SU-DHL-6 (cell line): Measurements from ENCODE around the gene MTMR3.

Experiments used
- H2AFZ ChIP-seq: fragments of 200-600 bp; sonication (generic); 2 replicates; pipeline ENCODE4 v1.6.1; 2014; ENCODE audit warnings: low read depth, mild to moderate bottlenecking, moderate library complexity, mixed read lengths, antibody characterized with exemption, low read length; ENCODE audit not compliant: severe bottlenecking
- H3F3A ChIP-seq: fragments of 200-600 bp; shearing (Covaris generic); 2 replicates; pipeline ENCODE4 v1.6.0; 2016; ENCODE audit warnings: antibody characterized with exemption, mild to moderate bottlenecking; ENCODE audit not compliant: insufficient read depth
- H3K27ac ChIP-seq: fragments of 200-600 bp; sonication (generic); 2 replicates; pipeline ENCODE4 v1.5.1; 2016; ENCODE audit warnings: low read depth, mild to moderate bottlenecking, low read length, moderate library complexity, mixed read lengths
- H3K27me3 ChIP-seq: fragments of 200-600 bp; sonication (generic), shearing (Covaris generic); 2 replicates; pipeline ENCODE4 v1.6.0; 2014; ENCODE audit warnings: mild to moderate bottlenecking, low read length
- H3K36me3 ChIP-seq: fragments of 200-600 bp; sonication (generic); 2 replicates; pipeline ENCODE4 v1.6.1; 2014; ENCODE audit warnings: mild to moderate bottlenecking, low read length, mixed read lengths
- H3K4me2 ChIP-seq: fragments of 300-600, 200-600 bp; shearing (Covaris generic), sonication (generic); 2 replicates; pipeline ENCODE4 v1.6.0; 2014; ENCODE audit warnings: low read length, low read depth, mild to moderate bottlenecking; ENCODE audit not compliant: poor library complexity, severe bottlenecking
- H3K4me3 ChIP-seq: fragments of 200-600 bp; sonication (generic); 2 replicates; pipeline ENCODE4 v1.5.1; 2014; ENCODE audit warnings: antibody characterized with exemption, low read length, mild to moderate bottlenecking, mixed read lengths; ENCODE audit not compliant: insufficient read depth, poor library complexity, severe bottlenecking
- H3K79me2 ChIP-seq: fragments of 200-600 bp; sonication (generic); 2 replicates; pipeline ENCODE4 v1.6.1; 2014; ENCODE audit warnings: mild to moderate bottlenecking, low read length, moderate library complexity; ENCODE audit not compliant: insufficient read depth
- H3K9ac ChIP-seq: fragments of 200-600 bp; sonication (generic); 2 replicates; pipeline ENCODE4 v1.7.0; 2014; ENCODE audit warnings: mild to moderate bottlenecking, low read length
- H3K9me2 ChIP-seq: fragments of 200-600 bp; sonication (generic); replicated peaks from 2 replicates; pipeline ENCODE4 v1.6.1; 2014; ENCODE audit warnings: low read length; ENCODE audit not compliant: insufficient read depth
- H3K9me3 ChIP-seq: fragments of 200-600 bp; sonication (generic); 2 replicates; pipeline ENCODE4 v1.6.1; 2014; ENCODE audit warnings: low read length, mixed read lengths; ENCODE audit not compliant: insufficient read depth
- H4K20me1 ChIP-seq: fragments of 200-600 bp; sonication (generic); 2 replicates; pipeline ENCODE4 v1.6.1; 2014; ENCODE audit warnings: low read depth, mild to moderate bottlenecking, antibody characterized with exemption, low read length, moderate library complexity, mixed read lengths
- CTCF ChIP-seq: fragments of 200-600 bp; sonication (generic); IDR thresholded peaks from one replicate; pipeline ENCODE4 v1.5.1; 2017; ENCODE audit warnings: antibody characterized with exemption, mild to moderate bottlenecking, low read length, moderate library complexity; ENCODE audit not compliant: insufficient read depth, poor library complexity, severe bottlenecking
- EZH2phosphoT487 ChIP-seq: fragments of 200-600 bp; sonication (generic), shearing (Covaris generic); conservative IDR thresholded peaks from 2 replicates; pipeline ENCODE4 v1.6.1; 2018; ENCODE audit warnings: mild to moderate bottlenecking, antibody characterized with exemption, low read length, moderate library complexity, mixed read lengths

MTMR3 gene

DNA sequence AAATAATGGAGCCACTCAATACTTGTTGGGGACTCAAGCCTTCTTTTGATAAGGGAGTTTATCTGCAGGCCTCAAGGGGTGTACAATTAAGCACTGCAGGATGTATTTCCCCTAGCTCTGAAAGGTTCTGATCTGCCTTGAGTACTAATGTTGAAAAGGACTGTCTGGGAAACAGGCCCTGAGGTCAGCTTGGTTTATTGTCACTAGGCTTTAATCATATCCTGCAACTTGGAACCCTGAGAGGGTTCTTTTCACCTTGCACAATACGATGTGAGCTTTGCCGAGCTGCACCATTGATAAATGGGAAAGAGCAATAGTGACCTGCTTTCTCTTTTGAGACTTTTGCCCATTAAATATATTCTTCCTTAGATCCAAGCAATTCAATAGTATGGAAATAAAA, 165.7 kb downstream of the MTMR3 start:
- H3K36me3 ChIP-seq: no peaks in the 10 kb centered on the region
- H2AFZ ChIP-seq: no peak overlapping the region
- H4K20me1 ChIP-seq: no peaks in the 10 kb centered on the region
- H3F3A ChIP-seq: no peaks in the 10 kb centered on the region
- H3K27me3 ChIP-seq: no peaks in the 10 kb centered on the region
- no peak overlapping the region for H3K9ac ChIP-seq
- H3K79me2 ChIP-seq: no peaks in the 10 kb centered on the region
- TF ChIP-seq EZH2phosphoT487 (no peak), CTCF (no peak)
- no peaks in the 10 kb centered on the region for H3K9me2 ChIP-seq
- no peak overlapping the region for H3K4me2 ChIP-seq
- no peak overlapping the region for H3K4me3 ChIP-seq
- H3K9me3 ChIP-seq: no peaks in the 10 kb centered on the region
- H3K27ac ChIP-seq: no peak overlapping the region

GRCh38 chr22:30054067-30054763, 171.2 kb downstream of the MTMR3 start:
- Histone ChIP-seq H3F3A (no peaks in the 10 kb centered on the region), H3K27me3 (no peaks in the 10 kb centered on the region), H3K9me2 (no peaks in the 10 kb centered on the region), H3K4me3 (no peak overlapping the region), H4K20me1 (no peaks in the 10 kb centered on the region), H3K4me2 (no peak overlapping the region), H3K36me3 (no peaks in the 10 kb centered on the region), H2AFZ (no peak overlapping the region), H3K27ac (no peak overlapping the region), H3K9ac (no peak overlapping the region), H3K79me2 (no peaks in the 10 kb centered on the region), H3K9me3 (no peaks in the 10 kb centered on the region)
- TF ChIP-seq EZH2phosphoT487 (no peak), CTCF (no peak)

- H3K9me3 ChIP-seq: no peaks in the 10 kb centered on the region
- H3K27ac ChIP-seq: no peak overlapping the region
- H3K36me3 ChIP-seq: no peaks in the 10 kb centered on the region
- H3K27me3 ChIP-seq: no peaks in the 10 kb centered on the region
- no peak for TF ChIP-seq CTCF
- TF ChIP-seq EZH2phosphoT487: no peak
- no peaks in the 10 kb centered on the region for H3K9me2 ChIP-seq
- no peaks in the 10 kb centered on the region for H3K79me2 ChIP-seq
- no peak overlapping the region for H3K4me3 ChIP-seq
- H3K4me2 ChIP-seq: no peak overlapping the region
- H4K20me1 ChIP-seq: no peaks in the 10 kb centered on the region
- no peaks in the 10 kb centered on the region for H3F3A ChIP-seq
- H2AFZ ChIP-seq: no peak overlapping the region
- H3K9ac ChIP-seq: no peak overlapping the region
Observed at GRCh38 chr22:30054764-30055069, 171.7 kb downstream of the MTMR3 start.

- H3K9me3 ChIP-seq: no peaks in the 10 kb centered on the region
- no peak overlapping the region for H3K9ac ChIP-seq
- H3K36me3 ChIP-seq: no peaks in the 10 kb centered on the region
- TF ChIP-seq EZH2phosphoT487 (no peak), CTCF (no peak)
- H3K27me3 ChIP-seq: no peaks in the 10 kb centered on the region
- no peaks in the 10 kb centered on the region for H3K79me2 ChIP-seq
- H2AFZ ChIP-seq: no peak overlapping the region
- no peaks in the 10 kb centered on the region for H4K20me1 ChIP-seq
- no peak overlapping the region for H3K4me3 ChIP-seq
- no peak overlapping the region for H3K4me2 ChIP-seq
- no peaks in the 10 kb centered on the region for H3K9me2 ChIP-seq
- H3F3A ChIP-seq: no peaks in the 10 kb centered on the region
- H3K27ac ChIP-seq: no peak overlapping the region
Observed at GRCh38 chr22:30056015-30056414, 173.0 kb downstream of the MTMR3 start.
